HEK293 (cell line): ENCODE data around the gene STRN3.

Experiments
- EGR2 ChIP-seq: fragments of 450-650 bp; formaldehyde crosslinking; IDR thresholded peaks from 2 replicates; pipeline ENCODE4 v1.5.1; 2016; ENCODE audit warnings: low read depth, missing biosample characterization, missing genetic modification characterization
- GLIS2 ChIP-seq: fragments of 450-650 bp; formaldehyde crosslinking; IDR thresholded peaks from 2 replicates; pipeline ENCODE4 v1.5.1; 2016; ENCODE audit warnings: missing biosample characterization, missing genetic modification characterization
- HOXA7 ChIP-seq: sonication (generic); formaldehyde crosslinking; IDR thresholded peaks from 2 replicates; pipeline ENCODE4 v1.8.1; 2022; ENCODE audit warnings: missing genetic modification reagents, borderline replicate concordance
- YY2 ChIP-seq: fragments of 450-650 bp; formaldehyde crosslinking; IDR thresholded peaks from 2 replicates; pipeline ENCODE4 v1.5.1; 2016; ENCODE audit warnings: missing biosample characterization, missing genetic modification characterization
- ZFHX2 ChIP-seq: fragments of 450-650 bp; formaldehyde crosslinking; conservative IDR thresholded peaks from 2 replicates; pipeline ENCODE4 v1.5.1; 2016; ENCODE audit warnings: missing biosample characterization, missing genetic modification characterization
- ZFP37 ChIP-seq: fragments of 450-650 bp; formaldehyde crosslinking; IDR thresholded peaks from 2 replicates; pipeline ENCODE4 v1.5.1; 2016; ENCODE audit warnings: missing biosample characterization, missing genetic modification characterization
- ZNF114 ChIP-seq: fragments of 450-650 bp; formaldehyde crosslinking; IDR thresholded peaks from 2 replicates; pipeline ENCODE4 v1.5.0; 2017; ENCODE audit warnings: missing biosample characterization, missing genetic modification characterization
- ZNF19 ChIP-seq: fragments of 450-650 bp; formaldehyde crosslinking; IDR thresholded peaks from 2 replicates; pipeline ENCODE4; 2016; ENCODE audit warnings: missing biosample characterization, missing genetic modification characterization, low read depth
- ZNF211 ChIP-seq: fragments of 450-650 bp; formaldehyde crosslinking; IDR thresholded peaks from 2 replicates; pipeline ENCODE4 v1.5.1; 2016; ENCODE audit warnings: low read depth, missing biosample characterization, missing genetic modification characterization
- ZNF274 ChIP-seq, 2 experiments: fragments of 200-500 bp in 1 of 2; fragments of 450-650 bp in 1 of 2; sonication (Bioruptor generic) in 1 of 2; formaldehyde crosslinking in 1 of 2; IDR thresholded peaks; 2 replicates each; pipeline versions ENCODE4 v1.5.1 to v1.6.1; 2014 to 2016; ENCODE audit warnings: borderline replicate concordance in 1 of 2, inconsistent platforms in 1 of 2, low read length in 1 of 2, missing biosample characterization in 1 of 2, missing genetic modification characterization in 1 of 2
- ZNF366 ChIP-seq: fragments of 450-650 bp; formaldehyde crosslinking; conservative IDR thresholded peaks from 2 replicates; pipeline ENCODE4 v1.5.1; 2016; ENCODE audit warnings: missing biosample characterization, missing genetic modification characterization
- ZNF48 ChIP-seq: fragments of 450-650 bp; formaldehyde crosslinking; IDR thresholded peaks from 2 replicates; pipeline ENCODE4 v1.5.1; 2016; ENCODE audit warnings: missing biosample characterization, missing genetic modification characterization
- ZNF510 ChIP-seq: fragments of 450-650 bp; formaldehyde crosslinking; IDR thresholded peaks from 2 replicates; pipeline ENCODE4 v1.5.1; 2018; ENCODE audit warnings: mild to moderate bottlenecking, missing genetic modification characterization, missing biosample characterization; ENCODE audit not compliant: insufficient replicate concordance
- ZNF548 ChIP-seq: fragments of 450-650 bp; formaldehyde crosslinking; IDR thresholded peaks from 2 replicates; pipeline ENCODE4 v1.5.1; 2016; ENCODE audit warnings: missing biosample characterization, missing genetic modification characterization
- ZNF571 ChIP-seq: fragments of 450-650 bp; formaldehyde crosslinking; IDR thresholded peaks from 2 replicates; pipeline ENCODE4 v1.5.0; 2017; ENCODE audit warnings: missing biosample characterization, missing genetic modification characterization
- ZNF707 ChIP-seq: fragments of 450-650 bp; formaldehyde crosslinking; IDR thresholded peaks from 2 replicates; pipeline ENCODE4 v1.5.1; 2016; ENCODE audit warnings: missing biosample characterization, missing genetic modification characterization
- ZNF76 ChIP-seq: fragments of 450-650 bp; formaldehyde crosslinking; IDR thresholded peaks from 2 replicates; pipeline ENCODE4; 2016; ENCODE audit warnings: low read depth, missing biosample characterization, missing genetic modification characterization, borderline replicate concordance
- ZNF768 ChIP-seq: fragments of 450-650 bp; formaldehyde crosslinking; IDR thresholded peaks from 2 replicates; pipeline ENCODE4 v1.5.1; 2018; ENCODE audit warnings: missing biosample characterization, mild to moderate bottlenecking, missing genetic modification characterization
- ZNF785 ChIP-seq: fragments of 450-650 bp; formaldehyde crosslinking; IDR thresholded peaks from 2 replicates; pipeline ENCODE4 v1.5.1; 2016; ENCODE audit warnings: missing biosample characterization, missing genetic modification characterization
- ZNF830 ChIP-seq: fragments of 450-650 bp; IDR thresholded peaks from 2 replicates; pipeline ENCODE4 v1.5.0; 2018; ENCODE audit warnings: missing biosample characterization, missing genetic modification characterization, low read depth, mild to moderate bottlenecking, moderate library complexity
- TF ChIP-seq, protein P1 (sequence below): fragments of 450-650 bp; formaldehyde crosslinking; IDR thresholded peaks from 2 replicates; pipeline ENCODE4 v1.5.1; 2016; ENCODE audit warnings: missing biosample characterization, missing genetic modification characterization
- TF ChIP-seq, protein P2 (sequence below): fragments of 450-650 bp; formaldehyde crosslinking; IDR thresholded peaks from 2 replicates; pipeline ENCODE4 v1.5.1; 2016; ENCODE audit warnings: missing biosample characterization, missing genetic modification characterization
- TF ChIP-seq, protein P3 (sequence below): fragments of 450-650 bp; formaldehyde crosslinking; IDR thresholded peaks from 2 replicates; pipeline ENCODE4 v1.5.1; 2017; ENCODE audit warnings: missing biosample characterization, missing genetic modification characterization
- TF ChIP-seq, protein P4 (sequence below): fragments of 450-650 bp; formaldehyde crosslinking; IDR thresholded peaks from 2 replicates; pipeline ENCODE4 v1.5.1; 2016; ENCODE audit warnings: missing biosample characterization, missing genetic modification characterization, low read depth
- TF ChIP-seq, protein P5 (sequence below): fragments of 450-650 bp; formaldehyde crosslinking; conservative IDR thresholded peaks from 2 replicates; pipeline ENCODE4 v1.5.1; 2016; ENCODE audit warnings: low read depth, missing biosample characterization, missing genetic modification characterization

The STRN3 gene

DNA sequence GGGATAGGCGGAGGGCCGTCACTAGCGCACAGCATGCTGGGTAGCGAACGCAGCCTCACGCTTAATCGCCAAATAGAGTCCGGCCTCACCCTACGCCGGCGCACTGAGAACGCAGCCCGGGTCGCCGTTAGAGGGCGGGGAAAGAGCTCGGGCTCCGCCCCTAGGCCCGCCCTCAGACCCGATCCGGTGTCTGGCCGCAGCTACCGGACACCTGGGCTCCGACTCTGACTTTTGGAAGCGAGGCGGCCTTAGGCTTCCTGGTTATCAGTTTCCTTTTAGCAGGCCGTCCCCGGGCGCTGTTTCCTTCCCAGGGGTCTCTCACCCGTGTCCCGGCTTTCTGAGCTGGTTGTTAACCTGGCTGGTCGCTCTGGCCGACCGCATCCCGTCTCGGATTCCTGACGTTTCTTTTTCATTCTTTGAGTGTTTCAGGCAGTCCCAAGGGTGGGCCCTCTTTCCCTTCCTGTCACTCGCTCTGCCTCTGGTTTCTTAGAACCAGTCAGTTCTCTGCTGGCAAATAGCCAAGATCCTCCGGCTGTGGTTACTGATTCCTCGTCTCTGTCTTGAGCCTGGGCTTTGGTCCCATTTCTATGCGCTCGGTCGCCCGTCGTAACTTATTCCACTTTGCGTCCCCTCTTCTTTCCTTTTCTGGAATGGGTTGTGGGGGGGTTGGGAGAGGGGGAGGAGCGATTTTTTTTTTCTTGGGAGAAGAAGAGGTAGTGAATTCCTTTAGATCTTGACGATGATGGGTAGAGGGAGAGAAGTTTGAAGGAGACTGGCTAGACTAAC, 464 bp upstream of the STRN3 start (continued):
- TF ChIP-seq ZNF707 (no peak), ZFP37 (tag by site-specific recombination) (no peak), ZNF510 (no peak), ZNF548 (tag by site-specific recombination) (no peak), ZNF274 (IDR thresholded peaks at IDR 0.05; ENCODE audit: low read length) (no peak), ZNF274 (tag by site-specific recombination; IDR thresholded peaks at IDR 0.05; ENCODE audit: borderline replicate concordance) (no peak), HOXA7 (CRISPR knock-in tag) (no peak), ZNF114 (tag by site-specific recombination) (no peak), ZNF211 (tag by site-specific recombination) (no peak), ZNF48 (no peak), YY2 (tag by site-specific recombination) (no peak), ZNF366 (tag by site-specific recombination) (peak; percentile 88), ZNF19 (no peak), ZNF571 (tag by site-specific recombination) (no peak), ZNF768 (no peak; the same call in 1 of the 2 replicates), ZNF785 (tag by site-specific recombination) (no peak), ZNF76 (tag by site-specific recombination) (peak; percentile 80), GLIS2 (tag by site-specific recombination) (no peak), ZNF830 (tag by site-specific recombination) (no peak), ZFHX2 (no peak), EGR2 (tag by site-specific recombination) (no peak)
- TF ChIP-seq, protein P1, sequence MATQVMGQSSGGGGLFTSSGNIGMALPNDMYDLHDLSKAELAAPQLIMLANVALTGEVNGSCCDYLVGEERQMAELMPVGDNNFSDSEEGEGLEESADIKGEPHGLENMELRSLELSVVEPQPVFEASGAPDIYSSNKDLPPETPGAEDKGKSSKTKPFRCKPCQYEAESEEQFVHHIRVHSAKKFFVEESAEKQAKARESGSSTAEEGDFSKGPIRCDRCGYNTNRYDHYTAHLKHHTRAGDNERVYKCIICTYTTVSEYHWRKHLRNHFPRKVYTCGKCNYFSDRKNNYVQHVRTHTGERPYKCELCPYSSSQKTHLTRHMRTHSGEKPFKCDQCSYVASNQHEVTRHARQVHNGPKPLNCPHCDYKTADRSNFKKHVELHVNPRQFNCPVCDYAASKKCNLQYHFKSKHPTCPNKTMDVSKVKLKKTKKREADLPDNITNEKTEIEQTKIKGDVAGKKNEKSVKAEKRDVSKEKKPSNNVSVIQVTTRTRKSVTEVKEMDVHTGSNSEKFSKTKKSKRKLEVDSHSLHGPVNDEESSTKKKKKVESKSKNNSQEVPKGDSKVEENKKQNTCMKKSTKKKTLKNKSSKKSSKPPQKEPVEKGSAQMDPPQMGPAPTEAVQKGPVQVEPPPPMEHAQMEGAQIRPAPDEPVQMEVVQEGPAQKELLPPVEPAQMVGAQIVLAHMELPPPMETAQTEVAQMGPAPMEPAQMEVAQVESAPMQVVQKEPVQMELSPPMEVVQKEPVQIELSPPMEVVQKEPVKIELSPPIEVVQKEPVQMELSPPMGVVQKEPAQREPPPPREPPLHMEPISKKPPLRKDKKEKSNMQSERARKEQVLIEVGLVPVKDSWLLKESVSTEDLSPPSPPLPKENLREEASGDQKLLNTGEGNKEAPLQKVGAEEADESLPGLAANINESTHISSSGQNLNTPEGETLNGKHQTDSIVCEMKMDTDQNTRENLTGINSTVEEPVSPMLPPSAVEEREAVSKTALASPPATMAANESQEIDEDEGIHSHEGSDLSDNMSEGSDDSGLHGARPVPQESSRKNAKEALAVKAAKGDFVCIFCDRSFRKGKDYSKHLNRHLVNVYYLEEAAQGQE (tag by site-specific recombination), result no peak; the same call in 1 of the 2 replicates
- TF ChIP-seq, protein P2, sequence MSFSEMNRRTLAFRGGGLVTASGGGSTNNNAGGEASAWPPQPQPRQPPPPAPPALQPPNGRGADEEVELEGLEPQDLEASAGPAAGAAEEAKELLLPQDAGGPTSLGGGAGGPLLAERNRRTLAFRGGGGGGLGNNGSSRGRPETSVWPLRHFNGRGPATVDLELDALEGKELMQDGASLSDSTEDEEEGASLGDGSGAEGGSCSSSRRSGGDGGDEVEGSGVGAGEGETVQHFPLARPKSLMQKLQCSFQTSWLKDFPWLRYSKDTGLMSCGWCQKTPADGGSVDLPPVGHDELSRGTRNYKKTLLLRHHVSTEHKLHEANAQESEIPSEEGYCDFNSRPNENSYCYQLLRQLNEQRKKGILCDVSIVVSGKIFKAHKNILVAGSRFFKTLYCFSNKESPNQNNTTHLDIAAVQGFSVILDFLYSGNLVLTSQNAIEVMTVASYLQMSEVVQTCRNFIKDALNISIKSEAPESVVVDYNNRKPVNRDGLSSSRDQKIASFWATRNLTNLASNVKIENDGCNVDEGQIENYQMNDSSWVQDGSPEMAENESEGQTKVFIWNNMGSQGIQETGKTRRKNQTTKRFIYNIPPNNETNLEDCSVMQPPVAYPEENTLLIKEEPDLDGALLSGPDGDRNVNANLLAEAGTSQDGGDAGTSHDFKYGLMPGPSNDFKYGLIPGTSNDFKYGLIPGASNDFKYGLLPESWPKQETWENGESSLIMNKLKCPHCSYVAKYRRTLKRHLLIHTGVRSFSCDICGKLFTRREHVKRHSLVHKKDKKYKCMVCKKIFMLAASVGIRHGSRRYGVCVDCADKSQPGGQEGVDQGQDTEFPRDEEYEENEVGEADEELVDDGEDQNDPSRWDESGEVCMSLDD (tag by site-specific recombination), result no peak
- TF ChIP-seq, protein P3, sequence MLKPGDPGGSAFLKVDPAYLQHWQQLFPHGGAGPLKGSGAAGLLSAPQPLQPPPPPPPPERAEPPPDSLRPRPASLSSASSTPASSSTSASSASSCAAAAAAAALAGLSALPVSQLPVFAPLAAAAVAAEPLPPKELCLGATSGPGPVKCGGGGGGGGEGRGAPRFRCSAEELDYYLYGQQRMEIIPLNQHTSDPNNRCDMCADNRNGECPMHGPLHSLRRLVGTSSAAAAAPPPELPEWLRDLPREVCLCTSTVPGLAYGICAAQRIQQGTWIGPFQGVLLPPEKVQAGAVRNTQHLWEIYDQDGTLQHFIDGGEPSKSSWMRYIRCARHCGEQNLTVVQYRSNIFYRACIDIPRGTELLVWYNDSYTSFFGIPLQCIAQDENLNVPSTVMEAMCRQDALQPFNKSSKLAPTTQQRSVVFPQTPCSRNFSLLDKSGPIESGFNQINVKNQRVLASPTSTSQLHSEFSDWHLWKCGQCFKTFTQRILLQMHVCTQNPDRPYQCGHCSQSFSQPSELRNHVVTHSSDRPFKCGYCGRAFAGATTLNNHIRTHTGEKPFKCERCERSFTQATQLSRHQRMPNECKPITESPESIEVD (tag by site-specific recombination), result peak; percentile 30; the same call in 1 of the 2 replicates
- TF ChIP-seq, protein P4, sequence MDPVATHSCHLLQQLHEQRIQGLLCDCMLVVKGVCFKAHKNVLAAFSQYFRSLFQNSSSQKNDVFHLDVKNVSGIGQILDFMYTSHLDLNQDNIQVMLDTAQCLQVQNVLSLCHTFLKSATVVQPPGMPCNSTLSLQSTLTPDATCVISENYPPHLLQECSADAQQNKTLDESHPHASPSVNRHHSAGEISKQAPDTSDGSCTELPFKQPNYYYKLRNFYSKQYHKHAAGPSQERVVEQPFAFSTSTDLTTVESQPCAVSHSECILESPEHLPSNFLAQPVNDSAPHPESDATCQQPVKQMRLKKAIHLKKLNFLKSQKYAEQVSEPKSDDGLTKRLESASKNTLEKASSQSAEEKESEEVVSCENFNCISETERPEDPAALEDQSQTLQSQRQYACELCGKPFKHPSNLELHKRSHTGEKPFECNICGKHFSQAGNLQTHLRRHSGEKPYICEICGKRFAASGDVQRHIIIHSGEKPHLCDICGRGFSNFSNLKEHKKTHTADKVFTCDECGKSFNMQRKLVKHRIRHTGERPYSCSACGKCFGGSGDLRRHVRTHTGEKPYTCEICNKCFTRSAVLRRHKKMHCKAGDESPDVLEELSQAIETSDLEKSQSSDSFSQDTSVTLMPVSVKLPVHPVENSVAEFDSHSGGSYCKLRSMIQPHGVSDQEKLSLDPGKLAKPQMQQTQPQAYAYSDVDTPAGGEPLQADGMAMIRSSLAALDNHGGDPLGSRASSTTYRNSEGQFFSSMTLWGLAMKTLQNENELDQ (tag by site-specific recombination), result no peak
- TF ChIP-seq, protein P5, sequence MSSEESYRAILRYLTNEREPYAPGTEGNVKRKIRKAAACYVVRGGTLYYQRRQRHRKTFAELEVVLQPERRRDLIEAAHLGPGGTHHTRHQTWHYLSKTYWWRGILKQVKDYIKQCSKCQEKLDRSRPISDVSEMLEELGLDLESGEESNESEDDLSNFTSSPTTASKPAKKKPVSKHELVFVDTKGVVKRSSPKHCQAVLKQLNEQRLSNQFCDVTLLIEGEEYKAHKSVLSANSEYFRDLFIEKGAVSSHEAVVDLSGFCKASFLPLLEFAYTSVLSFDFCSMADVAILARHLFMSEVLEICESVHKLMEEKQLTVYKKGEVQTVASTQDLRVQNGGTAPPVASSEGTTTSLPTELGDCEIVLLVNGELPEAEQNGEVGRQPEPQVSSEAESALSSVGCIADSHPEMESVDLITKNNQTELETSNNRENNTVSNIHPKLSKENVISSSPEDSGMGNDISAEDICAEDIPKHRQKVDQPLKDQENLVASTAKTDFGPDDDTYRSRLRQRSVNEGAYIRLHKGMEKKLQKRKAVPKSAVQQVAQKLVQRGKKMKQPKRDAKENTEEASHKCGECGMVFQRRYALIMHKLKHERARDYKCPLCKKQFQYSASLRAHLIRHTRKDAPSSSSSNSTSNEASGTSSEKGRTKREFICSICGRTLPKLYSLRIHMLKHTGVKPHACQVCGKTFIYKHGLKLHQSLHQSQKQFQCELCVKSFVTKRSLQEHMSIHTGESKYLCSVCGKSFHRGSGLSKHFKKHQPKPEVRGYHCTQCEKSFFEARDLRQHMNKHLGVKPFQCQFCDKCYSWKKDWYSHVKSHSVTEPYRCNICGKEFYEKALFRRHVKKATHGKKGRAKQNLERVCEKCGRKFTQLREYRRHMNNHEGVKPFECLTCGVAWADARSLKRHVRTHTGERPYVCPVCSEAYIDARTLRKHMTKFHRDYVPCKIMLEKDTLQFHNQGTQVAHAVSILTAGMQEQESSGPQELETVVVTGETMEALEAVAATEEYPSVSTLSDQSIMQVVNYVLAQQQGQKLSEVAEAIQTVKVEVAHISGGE (tag by site-specific recombination), result 0 out of 2 replicates have a peak, but pooled peaks have one; percentile 11
